IPS-NIHi11 (cell line): ENCODE results near the gene RPS6KA2.

Experiments used
- DNase-seq: peaks from one replicate; pipeline ENCODE4 v3.0.0; 2012; ENCODE audit warnings: mixed read lengths, low spot score

The RPS6KA2 gene

DNA sequence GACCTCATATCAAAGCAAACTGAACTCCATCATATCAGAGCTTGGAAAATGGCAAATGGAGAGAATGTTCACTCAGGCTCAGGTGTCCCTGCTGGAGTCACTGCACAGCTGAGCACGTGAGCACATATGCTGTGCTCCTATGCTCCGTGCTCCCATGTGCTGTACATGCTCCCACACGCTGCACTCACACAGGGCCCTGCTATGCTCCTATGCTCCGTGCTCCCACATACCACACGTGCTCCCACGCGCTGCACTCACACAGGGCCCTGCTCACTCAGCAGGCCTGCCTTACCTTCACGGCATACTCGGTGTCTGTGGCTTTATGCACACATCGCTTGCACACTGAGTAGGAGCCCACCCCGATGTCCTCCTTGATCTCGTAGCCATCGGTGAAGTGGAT is 178.6 kb downstream of the RPS6KA2 start:
- no peak for DNase-seq

DNA sequence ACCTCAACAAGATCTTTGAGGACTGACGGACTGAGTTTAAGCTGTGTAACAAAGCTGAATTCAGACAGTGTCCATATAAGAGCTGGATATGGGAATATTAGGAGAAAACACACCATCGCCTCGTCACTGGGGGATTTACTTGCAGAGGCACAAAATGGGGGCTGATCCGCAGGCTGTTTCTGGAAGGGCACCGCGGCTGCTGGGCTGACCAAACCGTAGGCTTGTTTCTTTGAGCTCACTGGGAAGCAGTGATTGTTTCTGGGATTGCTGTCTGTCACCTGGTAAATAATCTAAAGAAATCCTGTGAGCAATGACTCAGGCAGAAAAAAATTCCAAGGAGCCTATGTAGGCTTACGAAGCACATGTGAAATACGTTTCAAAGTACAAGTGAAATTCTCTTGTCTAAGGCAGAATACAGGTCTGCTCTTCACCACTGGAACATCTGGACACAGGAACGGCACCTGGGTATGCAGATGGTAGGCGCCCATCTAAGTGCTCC is 180.4 kb downstream of the RPS6KA2 start:
- DNase-seq: no peak

DNA sequence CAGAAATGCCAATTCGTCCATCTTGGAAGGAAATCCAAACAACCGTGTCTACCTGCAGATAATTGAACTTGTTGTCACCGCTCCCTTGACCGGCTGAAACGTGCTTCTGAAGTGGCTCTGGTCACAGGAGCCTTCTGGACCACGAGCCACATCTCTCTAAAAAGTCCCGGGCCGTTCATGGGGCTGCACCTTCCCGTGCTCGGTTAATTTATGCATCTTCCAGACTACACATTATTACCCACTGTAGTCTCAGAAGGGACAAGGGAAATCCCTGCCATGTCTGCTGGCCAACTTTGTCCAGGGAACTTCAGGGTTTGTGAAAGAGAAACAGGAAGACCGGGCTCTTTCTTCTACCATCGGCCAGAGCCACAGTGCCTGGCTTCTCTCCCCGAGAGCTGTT is 180.9 kb downstream of the RPS6KA2 start:
- no peak for DNase-seq

DNA sequence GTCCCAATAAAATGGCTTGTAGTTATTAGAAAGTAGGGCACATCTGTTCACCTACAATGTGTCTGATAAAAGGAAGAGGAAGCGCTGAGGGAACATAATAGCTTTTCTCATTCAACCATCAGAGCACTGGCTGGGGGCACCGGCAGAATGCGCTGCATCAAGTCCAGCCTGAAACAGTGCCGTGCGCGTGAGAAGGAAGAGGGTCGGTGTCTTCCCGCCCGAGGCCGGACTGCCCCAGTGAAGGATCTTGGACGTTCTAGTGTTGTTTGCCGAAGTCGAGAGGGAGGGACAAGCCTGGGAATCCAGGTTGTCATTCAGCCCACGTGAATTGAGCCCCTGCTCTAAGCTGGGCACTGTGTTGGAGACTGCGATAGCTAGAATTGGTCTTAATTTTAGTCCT is 182.6 kb downstream of the RPS6KA2 start:
- no peak for DNase-seq

DNA sequence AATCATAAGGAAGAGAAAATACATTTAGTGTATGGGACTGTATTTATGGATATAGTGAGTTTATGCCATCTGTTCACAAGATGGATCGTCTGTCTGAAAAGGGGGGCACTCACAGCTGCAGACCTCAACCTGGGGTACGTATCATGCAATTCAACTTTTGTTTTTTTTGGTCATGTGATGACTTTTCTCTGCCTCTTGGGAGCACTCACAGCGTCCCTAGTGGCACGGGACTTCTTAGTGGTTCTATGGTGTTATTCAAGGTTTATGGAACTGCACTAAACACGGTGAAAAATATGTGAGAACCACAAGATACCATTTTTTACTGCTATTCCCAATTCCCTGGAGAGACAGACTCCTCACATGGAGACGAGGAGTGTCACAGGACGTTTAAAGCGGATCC is 183.9 kb downstream of the RPS6KA2 start:
- DNase-seq: no peak

GRCh38 chr6:166442131-166442685 is 184.8 kb downstream of the RPS6KA2 start:
- no peak for DNase-seq

GRCh38 chr6:166441325-166442078 is 185.5 kb downstream of the RPS6KA2 start:
- no peak for DNase-seq

DNA sequence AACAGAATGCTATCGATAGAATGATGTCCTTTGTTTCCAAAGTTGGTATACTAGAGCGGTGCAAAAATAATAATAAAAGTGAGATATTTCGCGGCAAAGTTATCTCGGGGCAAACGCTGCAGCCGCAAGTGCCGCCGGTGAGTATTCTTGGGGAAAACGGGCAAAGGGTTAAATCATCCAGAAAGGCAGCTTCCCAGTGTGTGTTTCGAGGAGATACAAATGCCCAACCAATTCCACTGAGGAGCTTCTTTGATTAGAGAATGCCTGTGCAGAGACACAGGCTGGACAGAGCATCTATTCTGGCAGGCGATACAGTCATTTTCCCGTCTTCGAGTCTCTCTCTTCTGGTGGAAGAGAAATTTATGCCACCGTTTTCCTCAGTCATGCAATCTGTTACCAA is 186.3 kb downstream of the RPS6KA2 start:
- DNase-seq: no peak

DNA sequence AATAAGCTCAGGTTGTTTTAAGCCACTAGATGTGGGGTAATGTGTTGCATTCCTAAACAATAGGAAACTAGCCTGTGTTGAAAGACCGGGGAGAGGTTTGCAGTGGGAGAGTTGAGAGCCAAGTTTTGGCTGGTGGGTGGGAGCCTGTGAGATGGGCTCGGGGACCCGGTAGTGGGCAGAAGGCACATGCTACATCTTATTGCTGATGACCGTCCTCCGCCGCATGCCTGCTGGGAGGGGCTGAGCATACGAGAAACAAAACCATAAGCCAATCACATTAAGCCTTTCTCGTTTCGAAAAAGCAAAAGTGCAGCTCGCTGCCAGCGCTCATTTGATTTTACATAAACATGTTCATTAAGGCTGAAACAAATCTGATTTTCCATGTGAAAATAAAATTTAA is 186.9 kb downstream of the RPS6KA2 start:
- no peak for DNase-seq

- no peak for DNase-seq
Measured at GRCh38 chr6:166439366-166440091, 187.5 kb downstream of the RPS6KA2 start.

DNA sequence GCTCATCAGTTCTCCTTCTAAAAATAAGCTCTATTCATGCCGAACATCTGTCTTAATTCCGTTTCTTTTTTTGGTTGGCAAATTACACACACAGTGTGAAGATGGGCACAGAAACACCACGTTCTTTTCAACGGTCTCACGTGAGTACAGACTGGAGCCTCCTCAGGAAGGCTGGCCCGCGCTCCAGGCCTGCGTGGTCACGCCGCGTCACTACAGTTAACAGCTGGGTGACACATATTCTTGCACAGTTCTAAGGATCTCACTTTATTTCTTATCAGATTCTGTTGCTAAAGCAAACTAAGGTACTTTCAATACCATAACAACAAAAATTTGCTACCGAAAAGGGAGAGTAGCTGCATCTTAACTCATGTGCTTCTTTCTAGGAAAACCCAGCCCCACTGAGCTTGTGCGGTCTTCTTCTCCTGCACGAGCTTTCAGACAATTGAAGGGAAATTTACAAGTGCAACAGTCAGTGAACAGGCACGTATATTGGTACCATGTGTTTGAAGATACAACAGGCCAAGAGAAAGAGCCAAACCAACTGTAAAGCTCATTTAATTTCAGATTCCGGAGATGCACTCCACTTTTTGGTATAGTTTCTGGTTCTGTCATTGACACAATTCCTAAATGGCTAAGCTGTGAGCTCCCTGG is 188.7 kb downstream of the RPS6KA2 start:
- no peak for DNase-seq

GRCh38 chr6:166437661-166438060 is 189.4 kb downstream of the RPS6KA2 start:
- DNase-seq: no peak

GRCh38 chr6:166436195-166437139 is 190.6 kb downstream of the RPS6KA2 start:
- no peak for DNase-seq

GRCh38 chr6:166435574-166435973 is 191.5 kb downstream of the RPS6KA2 start:
- no peak for DNase-seq

DNA sequence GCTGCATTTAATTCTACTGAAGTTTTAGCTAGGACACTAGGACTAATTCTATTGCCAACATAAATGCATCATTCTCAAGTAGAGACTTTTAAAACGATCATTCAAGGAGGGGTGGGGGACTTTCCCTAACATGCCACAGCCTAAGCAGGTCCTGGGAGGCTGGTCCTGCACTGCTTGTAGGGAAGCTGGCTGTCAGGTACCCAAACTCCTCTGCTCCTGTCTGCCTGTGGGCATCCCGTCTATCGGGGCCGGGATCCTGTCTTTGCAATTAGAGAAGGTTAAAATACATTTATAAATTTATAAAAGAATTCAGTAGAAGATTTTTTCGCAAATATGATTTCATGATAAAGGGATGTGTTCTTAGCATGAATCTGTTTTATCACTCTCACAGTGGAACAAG is 192.7 kb downstream of the RPS6KA2 start:
- DNase-seq: no peak

- no peak for DNase-seq
Measured at GRCh38 chr6:166433096-166433495, 194.0 kb downstream of the RPS6KA2 start.

- no peak for DNase-seq
Measured at GRCh38 chr6:166430269-166430668, 196.8 kb downstream of the RPS6KA2 start.

DNA sequence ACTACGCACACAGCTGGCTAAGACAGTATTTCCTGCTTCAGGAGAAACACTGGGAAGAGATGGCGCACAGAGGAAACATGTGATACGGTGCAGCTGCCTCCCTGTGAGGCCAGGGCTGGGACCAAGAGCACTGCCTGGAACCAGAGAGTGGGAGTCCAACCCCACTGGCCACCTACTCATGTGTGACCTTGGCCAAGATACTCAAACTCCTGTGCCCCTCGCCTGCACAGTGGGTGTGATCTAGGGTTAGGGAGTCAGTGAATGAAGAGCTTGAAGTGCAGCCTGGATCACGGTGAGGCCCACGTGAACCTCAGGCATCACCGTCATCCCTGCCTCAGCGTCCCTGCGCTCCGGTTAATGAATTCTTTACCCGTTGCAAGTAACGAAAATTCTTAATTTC is 202.6 kb downstream of the RPS6KA2 start:
- DNase-seq: no peak

GRCh38 chr6:166423781-166424180 is 203.3 kb downstream of the RPS6KA2 start:
- DNase-seq: no peak

- DNase-seq: no peak
Measured at GRCh38 chr6:166423051-166423745, 203.9 kb downstream of the RPS6KA2 start.
